Activated CD8-positive, alpha-beta T cell treated with anti-CD3 and anti-CD28 coated beads, Interleukin-2, amount 10 ng/mL, durations not matched to agents 7 days and 5 days (primary cell): ENCODE measurements around the gene TOLLIP. TPM values are rescaled to one million over a fixed set of nuclear protein-coding genes. Genes with fewer than 3 reads are reported as not detected.
"Not testable (repeated sequence)": the region's sequence is repeated elsewhere in the genome, so short reads cannot be mapped to it uniquely, and the experiment has no call there.

Experiments
- ATAC-seq: fragments of 150-1000 bp; cut with Tn5 transposase; one replicate; pipeline ENCODE4 v1.10.0; 2021; ENCODE audit warnings: moderate library complexity
- CTCF ChIA-PET: fragments of 350-600 bp; sonication (Branson Sonifier 250); formaldehyde crosslinking; loops from one replicate; lab custom pipeline; 2021; ENCODE audit warnings: antibody characterized with exemption; lab: Charles Lee
- POLR2A ChIA-PET: fragments of 350-600 bp; sonication (Branson Sonifier 250); formaldehyde crosslinking; loops from one replicate; lab custom pipeline; 2021; ENCODE audit warnings: antibody characterized with exemption; lab: Charles Lee
- DNase-seq: peaks from one replicate; pipeline ENCODE4 v3.0.0-alpha.2; 2020
- H3K27ac Mint-ChIP-seq: one replicate; pipeline ENCODE4 v1.8.0; 2021; ENCODE audit warnings: mild to moderate bottlenecking, mixed read lengths
- H3K27me3 Mint-ChIP-seq: one replicate; pipeline ENCODE4 v1.8.0; 2021; ENCODE audit warnings: low read depth, mixed read lengths
- H3K36me3 Mint-ChIP-seq: one replicate; pipeline ENCODE4 v1.8.0; 2021; ENCODE audit warnings: low read depth, mixed read lengths
- H3K4me1 Mint-ChIP-seq: one replicate; pipeline ENCODE4 v1.8.0; 2021; ENCODE audit warnings: low read depth, mixed read lengths
- H3K4me3 Mint-ChIP-seq: one replicate; pipeline ENCODE4 v1.8.0; 2021; ENCODE audit warnings: mild to moderate bottlenecking, mixed read lengths
- H3K9me3 Mint-ChIP-seq: one replicate; pipeline ENCODE4 v1.8.0; 2022; ENCODE audit warnings: mixed read lengths; ENCODE audit not compliant: insufficient read depth
- total RNA-seq, 2 experiments: library from RNA; stranded (reverse); gene quantifications; one replicate each; pipeline ENCODE4 v1.2.3, GENCODE V29; 2021

TOLLIP gene
- total RNA-seq, 2 experiments from 2014 or later = 27.1 to 34.3 TPM

- Mint-ChIP-seq H3K9me3 (no peaks in the 10 kb centered on the region), H3K4me3 (no peak overlapping the region), H3K4me1 (peaks cover 11% of the 10 kb centered on the region), H3K27me3 (no peaks in the 10 kb centered on the region), H3K36me3 (no peaks in the 10 kb centered on the region), H3K27ac (no peak overlapping the region)
- CTCF ChIA-PET = no interaction called here
- POLR2A ChIA-PET = no interaction called here
- no peak for DNase-seq
- no peak for ATAC-seq
Observed at GRCh38 chr11:1349327-1350041, 40.1 kb upstream of the TOLLIP start.

GRCh38 chr11:1348796-1349326, 39.4 kb upstream of the TOLLIP start:
- Mint-ChIP-seq H3K4me3 (no peak overlapping the region), H3K27ac (no peak overlapping the region), H3K36me3 (no peaks in the 10 kb centered on the region), H3K27me3 (no peaks in the 10 kb centered on the region), H3K9me3 (no peaks in the 10 kb centered on the region), H3K4me1 (peaks cover 17% of the 10 kb centered on the region)
- DNase-seq (no peak), ATAC-seq (no peak)
- ChIA-PET CTCF (no interaction called here), POLR2A (no interaction called here)

- ATAC-seq = no peak
- POLR2A ChIA-PET = no interaction called here
- peaks cover 20% of the 10 kb centered on the region for H3K4me1 Mint-ChIP-seq
Observed at GRCh38 chr11:1348146-1348795, 38.8 kb upstream of the TOLLIP start.

GRCh38 chr11:1347411-1347999, 38.1 kb upstream of the TOLLIP start:
- H3K9me3 Mint-ChIP-seq, H3K36me3 Mint-ChIP-seq, H3K4me3 Mint-ChIP-seq, H3K27me3 Mint-ChIP-seq, H3K27ac Mint-ChIP-seq, CTCF ChIA-PET, ATAC-seq, DNase-seq: not testable (repeated sequence)
- H3K4me1 Mint-ChIP-seq = peaks cover 20% of the 10 kb centered on the region
- POLR2A ChIA-PET = interaction anchor here (1.0 kb wide), 1 partner anchor 38 kb away, joined by 3 read pairs; the partner anchor contains the start of gene TOLLIP

More at GRCh38 chr11:1348146-1348795, 38.8 kb upstream of the TOLLIP start:
- Mint-ChIP-seq H3K9me3 (no peaks in the 10 kb centered on the region), H3K27ac (no peak overlapping the region), H3K27me3 (no peaks in the 10 kb centered on the region), H3K36me3 (no peaks in the 10 kb centered on the region), H3K4me3 (no peak overlapping the region)
- CTCF ChIA-PET = no interaction called here
- DNase-seq = no peak

- POLR2A ChIA-PET = interaction anchor here (1.0 kb wide), 1 partner anchor 38 kb away, joined by 3 read pairs; the partner anchor contains the start of gene TOLLIP
- Mint-ChIP-seq H3K4me3 (no peak overlapping the region), H3K4me1 (peaks cover 20% of the 10 kb centered on the region), H3K36me3 (no peaks in the 10 kb centered on the region), H3K27me3 (no peaks in the 10 kb centered on the region), H3K27ac (no peak overlapping the region), H3K9me3 (no peaks in the 10 kb centered on the region)
- no peak for ATAC-seq
- CTCF ChIA-PET = no interaction called here
- DNase-seq = no peak
Observed at GRCh38 chr11:1346669-1347390, 37.4 kb upstream of the TOLLIP start.

GRCh38 chr11:1345737-1346513, 36.5 kb upstream of the TOLLIP start:
- Mint-ChIP-seq H3K27ac (peak overlapping the region; percentile 48), H3K27me3 (no peaks in the 10 kb centered on the region), H3K36me3 (no peaks in the 10 kb centered on the region), H3K4me1 (peaks cover 20% of the 10 kb centered on the region), H3K4me3 (no peak overlapping the region), H3K9me3 (no peaks in the 10 kb centered on the region)
- ATAC-seq (peak; percentile 74), DNase-seq (peak; percentile 65)
- POLR2A ChIA-PET = no interaction called here
- CTCF ChIA-PET = no interaction called here

- ChIA-PET CTCF (no interaction called here), POLR2A (no interaction called here)
- Mint-ChIP-seq H3K27ac (no peak overlapping the region), H3K4me1 (peaks cover 20% of the 10 kb centered on the region), H3K9me3 (no peaks in the 10 kb centered on the region), H3K36me3 (no peaks in the 10 kb centered on the region), H3K27me3 (no peaks in the 10 kb centered on the region), H3K4me3 (no peak overlapping the region)
- no peak for ATAC-seq
- no peak for DNase-seq
Observed at GRCh38 chr11:1344056-1344635, 34.7 kb upstream of the TOLLIP start.

GRCh38 chr11:1343391-1344055, 34.1 kb upstream of the TOLLIP start:
- Mint-ChIP-seq H3K4me1 (peaks cover 20% of the 10 kb centered on the region), H3K27ac (peak overlapping the region; percentile 47), H3K27me3 (peaks cover under 1% of the 10 kb centered on the region), H3K9me3 (no peaks in the 10 kb centered on the region), H3K4me3 (no peak overlapping the region), H3K36me3 (no peaks in the 10 kb centered on the region)
- DNase-seq = no peak
- ATAC-seq = no peak
- ChIA-PET CTCF (no interaction called here), POLR2A (no interaction called here)

GRCh38 chr11:1342946-1343345, 33.5 kb upstream of the TOLLIP start:
- no peak for DNase-seq
- POLR2A ChIA-PET = no interaction called here
- CTCF ChIA-PET = no interaction called here

GRCh38 chr11:1341928-1342524, 32.6 kb upstream of the TOLLIP start:
- no peak for ATAC-seq
- POLR2A ChIA-PET = no interaction called here
- no peak for DNase-seq
- no peaks in the 10 kb centered on the region for H3K36me3 Mint-ChIP-seq
- peaks cover 23% of the 10 kb centered on the region for H3K4me1 Mint-ChIP-seq
- CTCF ChIA-PET = no interaction called here
- no peak overlapping the region for H3K27ac Mint-ChIP-seq
- no peaks in the 10 kb centered on the region for H3K9me3 Mint-ChIP-seq
- no peak overlapping the region for H3K4me3 Mint-ChIP-seq
- H3K27me3 Mint-ChIP-seq = peaks cover 9% of the 10 kb centered on the region

More at GRCh38 chr11:1342946-1343345, 33.5 kb upstream of the TOLLIP start:
- Mint-ChIP-seq H3K4me1 (peaks cover 20% of the 10 kb centered on the region), H3K27me3 (peaks cover 6% of the 10 kb centered on the region), H3K27ac (no peak overlapping the region), H3K4me3 (no peak overlapping the region), H3K9me3 (no peaks in the 10 kb centered on the region), H3K36me3 (no peaks in the 10 kb centered on the region)
- ATAC-seq = no peak
